Vagina (tissue), 2 donors: ENCODE data around the gene WBP11.

Source experiments
- POLR2A ChIP-seq, 2 donors: fragments of 450-650 bp; IDR thresholded peaks; one replicate each; pipeline ENCODE4 v1.6.1; 2017; ENCODE audit warnings: antibody characterized with exemption in 2 of 2, mild to moderate bottlenecking in 2 of 2, moderate library complexity in 2 of 2
- POLR2AphosphoS5 ChIP-seq, 2 donors: sonication (generic); formaldehyde crosslinking; IDR thresholded peaks; one replicate each; pipeline ENCODE4 v1.9.0; 2017; ENCODE audit warnings: antibody characterized with exemption in 2 of 2, mild to moderate bottlenecking in 2 of 2, low read depth in 1 of 2; ENCODE audit not compliant: insufficient read depth in 1 of 2
- TF ChIP-seq, protein P1 (sequence below), 3 experiments: fragments of 450-650 bp in 2 of 3; fragments of 200-600 bp in 1 of 3; sonication (generic) in 1 of 3; IDR thresholded peaks; one replicate each; pipeline ENCODE4 v1.5.1; 2017 to 2019; ENCODE audit warnings: antibody characterized with exemption in 3 of 3, mild to moderate bottlenecking in 2 of 3, moderate library complexity in 2 of 3

DNA sequence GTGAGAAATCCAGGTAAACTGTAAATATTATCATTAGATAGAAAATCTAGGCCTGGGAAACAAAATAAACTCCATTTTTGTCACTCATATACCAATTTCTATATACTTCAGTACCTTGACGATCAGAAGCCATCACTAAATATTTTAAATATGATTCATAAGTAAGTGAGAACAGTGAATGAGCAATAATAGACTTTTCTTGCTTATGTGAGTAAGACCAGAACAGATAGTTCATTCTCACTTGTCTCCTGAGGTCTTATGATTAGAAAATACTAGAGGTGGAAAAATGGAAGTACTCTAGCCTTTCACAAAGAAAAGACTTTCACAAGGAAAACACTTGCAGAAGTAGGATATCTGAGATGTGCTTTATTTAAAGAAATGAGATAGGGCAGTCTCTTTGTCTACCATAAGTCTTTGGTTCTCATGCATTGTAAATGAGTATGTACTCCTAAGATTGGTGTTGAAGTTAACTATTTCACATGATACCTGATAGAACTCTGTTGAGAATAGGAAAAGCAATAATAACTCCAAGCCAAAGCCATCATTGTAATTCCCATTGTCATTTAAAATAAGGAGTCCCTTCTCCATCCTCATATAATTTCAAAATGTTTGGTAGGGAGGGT lies 20.8 kb upstream of the WBP11 start:
- TF ChIP-seq POLR2A (IDR thresholded peaks at IDR 0.05): no peak
- TF ChIP-seq, protein P1, sequence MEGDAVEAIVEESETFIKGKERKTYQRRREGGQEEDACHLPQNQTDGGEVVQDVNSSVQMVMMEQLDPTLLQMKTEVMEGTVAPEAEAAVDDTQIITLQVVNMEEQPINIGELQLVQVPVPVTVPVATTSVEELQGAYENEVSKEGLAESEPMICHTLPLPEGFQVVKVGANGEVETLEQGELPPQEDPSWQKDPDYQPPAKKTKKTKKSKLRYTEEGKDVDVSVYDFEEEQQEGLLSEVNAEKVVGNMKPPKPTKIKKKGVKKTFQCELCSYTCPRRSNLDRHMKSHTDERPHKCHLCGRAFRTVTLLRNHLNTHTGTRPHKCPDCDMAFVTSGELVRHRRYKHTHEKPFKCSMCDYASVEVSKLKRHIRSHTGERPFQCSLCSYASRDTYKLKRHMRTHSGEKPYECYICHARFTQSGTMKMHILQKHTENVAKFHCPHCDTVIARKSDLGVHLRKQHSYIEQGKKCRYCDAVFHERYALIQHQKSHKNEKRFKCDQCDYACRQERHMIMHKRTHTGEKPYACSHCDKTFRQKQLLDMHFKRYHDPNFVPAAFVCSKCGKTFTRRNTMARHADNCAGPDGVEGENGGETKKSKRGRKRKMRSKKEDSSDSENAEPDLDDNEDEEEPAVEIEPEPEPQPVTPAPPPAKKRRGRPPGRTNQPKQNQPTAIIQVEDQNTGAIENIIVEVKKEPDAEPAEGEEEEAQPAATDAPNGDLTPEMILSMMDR (IDR thresholded peaks at IDR 0.05): no peak
- TF ChIP-seq POLR2AphosphoS5 (IDR thresholded peaks at IDR 0.05; ENCODE audit: insufficient read depth in 1 of 2, low read depth in 1 of 2): no peak
